B cell (primary cell): Measurements from ENCODE around the gene FARP1. TPM values are rescaled to one million over a fixed set of nuclear protein-coding genes. Genes with fewer than 3 reads are reported as not detected.

Source experiments
- ATAC-seq: fragments of 200-7000 bp; cut with Tn5 transposase; one replicate; pipeline ENCODE4 v1.10.0; 2021; ENCODE audit warnings: low read depth, mild to moderate bottlenecking, moderate number of reproducible peaks, moderate library complexity
- CTCF ChIA-PET: fragments of 350-600 bp; sonication (Branson Sonifier 250); formaldehyde crosslinking; loops from one replicate; lab custom pipeline; 2021; ENCODE audit warnings: antibody characterized with exemption, inconsistent platforms; lab: Charles Lee
- POLR2A ChIA-PET: fragments of 350-600 bp; sonication (Branson Sonifier 250); formaldehyde crosslinking; loops from one replicate; lab custom pipeline; 2021; ENCODE audit warnings: antibody characterized with exemption; lab: Charles Lee
- DNase-seq: peaks from one replicate; pipeline ENCODE4 v3.0.0; 2013
- H2AFZ ChIP-seq: 2 replicates; pipeline ENCODE4 v1.6.1; 2012; ENCODE audit warnings: mild to moderate bottlenecking, low read depth, low read length; ENCODE audit not compliant: insufficient read depth, poor library complexity, severe bottlenecking
- H3K27ac ChIP-seq, 2 donors: 1 replicate in 1 of 2; 2 replicates in 1 of 2; pipeline ENCODE4 v1.5.1; 2012 to 2013; ENCODE audit warnings: low read length in 2 of 2, mild to moderate bottlenecking in 2 of 2, moderate library complexity in 1 of 2
- H3K27me3 ChIP-seq, 4 experiments: fragments of 200-600 bp in 1 of 4; sonication (generic) in 1 of 4; replicated peaks in 1 of 4; 1 replicate in 2 of 4; 2 replicates in 2 of 4; pipeline versions ENCODE4 v1.6.1 to v1.7.0; 2013 to 2016; ENCODE audit warnings: low read length in 3 of 4, mild to moderate bottlenecking in 2 of 4, mixed read lengths in 1 of 4, moderate library complexity in 1 of 4; ENCODE audit not compliant: insufficient read depth in 4 of 4, control insufficient read depth in 3 of 4; ENCODE audit errors: control extremely low read depth in 1 of 4
- H3K36me3 ChIP-seq, 2 experiments: replicated peaks in 1 of 2; 1 replicate in 1 of 2; 2 replicates in 1 of 2; pipeline versions ENCODE4 v1.6.1 to v1.7.1; 2013; ENCODE audit warnings: low read length in 1 of 2; ENCODE audit not compliant: insufficient read depth in 2 of 2, control insufficient read depth in 1 of 2; ENCODE audit errors: control extremely low read depth in 1 of 2, extremely low read depth in 1 of 2
- H3K4me1 ChIP-seq, 2 donors: fragments of 200-600 bp in 1 of 2; sonication (generic) in 1 of 2; 1 replicate in 1 of 2; 2 replicates in 1 of 2; pipeline versions ENCODE4 v1.5.1 to v1.6.1; 2013 to 2017; ENCODE audit warnings: low read length in 2 of 2; ENCODE audit not compliant: control insufficient read depth in 2 of 2, insufficient read depth in 2 of 2
- H3K4me2 ChIP-seq: replicated peaks from 2 replicates; pipeline ENCODE3; 2012; ENCODE audit warnings: mild to moderate bottlenecking, low read depth, low read length; ENCODE audit not compliant: poor library complexity, severe bottlenecking
- H3K4me3 ChIP-seq, 5 experiments: fragments of 200-600 bp in 1 of 5; sonication (generic) in 1 of 5; 1 replicate in 3 of 5; 2 replicates in 2 of 5; pipeline versions ENCODE4 v1.5.1 to v1.7.0; 2011 to 2016; ENCODE audit warnings: low read length in 4 of 5, mild to moderate bottlenecking in 4 of 5, low read depth in 2 of 5, control low read depth in 1 of 5, moderate library complexity in 1 of 5; ENCODE audit not compliant: insufficient read depth in 1 of 5; ENCODE audit errors: control extremely low read depth in 1 of 5, extremely low read depth in 1 of 5
- H3K79me2 ChIP-seq: fragments of 200-600 bp; sonication (generic); one replicate; pipeline ENCODE4 v1.6.0; 2016; ENCODE audit warnings: low read length; ENCODE audit not compliant: control insufficient read depth, insufficient read depth
- H3K9ac ChIP-seq: fragments of 200-600 bp; sonication (generic); 2 replicates; pipeline ENCODE4 v1.6.1; 2017; ENCODE audit warnings: mild to moderate bottlenecking, low read length, moderate library complexity
- H3K9me3 ChIP-seq, 3 donors: one replicate each; pipeline versions ENCODE4 v1.6.1 to v1.7.1; 2013; ENCODE audit warnings: low read length in 2 of 3; ENCODE audit not compliant: control insufficient read depth in 2 of 3, insufficient read depth in 1 of 3; ENCODE audit errors: control extremely low read depth in 1 of 3
- H4K20me1 ChIP-seq: 2 replicates; pipeline ENCODE4 v1.6.0; 2012; ENCODE audit warnings: mild to moderate bottlenecking, low read length; ENCODE audit not compliant: insufficient read depth, control insufficient read depth, poor library complexity, severe bottlenecking
- H3K27ac Mint-ChIP-seq: one replicate; pipeline ENCODE4 v1.8.0; 2021; ENCODE audit warnings: mixed read lengths
- H3K27me3 Mint-ChIP-seq: one replicate; pipeline ENCODE4 v1.8.0; 2021; ENCODE audit warnings: mixed read lengths
- H3K4me1 Mint-ChIP-seq: one replicate; pipeline ENCODE4 v1.8.0; 2021; ENCODE audit warnings: mixed read lengths
- H3K4me3 Mint-ChIP-seq: one replicate; pipeline ENCODE4 v1.8.0; 2021; ENCODE audit warnings: mixed read lengths
- H3K9me3 Mint-ChIP-seq: one replicate; pipeline ENCODE4 v1.8.0; 2022; ENCODE audit warnings: mixed read lengths; ENCODE audit not compliant: insufficient read depth
- CTCF ChIP-seq: fragments of 200-600 bp; IDR thresholded peaks from one replicate; pipeline ENCODE4 v1.8.0; 2022; ENCODE audit warnings: antibody characterized with exemption, mild to moderate bottlenecking
- EZH2 ChIP-seq: IDR thresholded peaks from 2 replicates; pipeline ENCODE4 v1.6.1; 2012; ENCODE audit warnings: borderline replicate concordance, low read depth, mild to moderate bottlenecking, moderate library complexity, low read length; ENCODE audit not compliant: insufficient read depth, poor library complexity, severe bottlenecking
- WGBS: methylation state at CpG from one replicate; pipeline ENCODE4 v1.1.5; 2013; ENCODE audit warnings: missing lambda C conversion rate; ENCODE audit not compliant: insufficient coverage; 5-methylcytosine and 5-hydroxymethylcytosine counted together
- intact Hi-C: fragments of 100-400 bp; cut with micrococcal nuclease; formaldehyde crosslinking; loops from one replicate; pipeline ENCODE4 v1.10.0; 2022
- polyA plus RNA-seq: library from polyadenylated mRNA; depleted of rRNA; stranded (reverse); fragments of >200 nt; gene quantifications from 2 replicates; pipeline ENCODE4 v1.2.3, GENCODE V29; 2012
- total RNA-seq, 2 donors: library from RNA; stranded (reverse); fragments of 120-200 nt in 1 of 2; gene quantifications; 1 replicate in 1 of 2; 2 replicates in 1 of 2; pipeline versions ENCODE4 v1.2.3 to v1.2.4, GENCODE V29; 2013 to 2022

The FARP1 gene
- total and polyA plus RNA-seq, 2 donors (not counting 1 experiment from before 2014, with no cell fraction given), result 0.15 to 1.5 TPM

DNA sequence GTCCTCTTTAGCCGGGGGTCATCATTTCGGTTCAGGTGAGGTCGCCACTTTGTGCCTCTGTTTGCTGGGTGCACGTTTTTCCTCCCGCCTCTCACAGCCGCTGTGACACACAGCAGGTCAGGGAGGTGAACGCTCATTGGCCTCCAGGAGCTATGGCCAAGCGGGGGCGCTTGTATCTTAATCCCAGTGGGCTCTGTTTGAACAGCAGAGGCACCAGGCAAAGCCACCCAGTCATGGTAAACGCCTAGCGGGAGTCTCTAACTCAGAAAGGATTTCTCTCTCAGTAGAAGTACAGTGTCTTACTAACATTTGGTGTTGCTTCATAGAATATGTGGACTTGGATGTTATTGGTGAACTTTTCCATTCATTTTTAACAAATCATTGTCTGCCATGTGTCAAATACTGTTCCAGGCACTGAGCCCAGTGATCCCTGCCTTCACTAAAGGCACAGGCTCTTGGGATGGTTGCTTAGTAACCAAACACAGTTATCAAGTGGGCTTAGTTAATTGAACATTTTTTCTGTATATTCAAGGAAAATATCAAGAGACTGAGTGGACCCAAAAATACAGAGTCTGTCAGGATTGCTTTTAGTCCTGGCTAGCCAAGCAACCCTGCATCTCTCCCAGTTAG lies 247.3 kb downstream of the FARP1 start:
- 93% methylated on average over 9 of the region's 11 CpGs for WGBS
- no peak for ATAC-seq
- H4K20me1 ChIP-seq, result no peaks in the 10 kb centered on the region
- no peak overlapping the region for H2AFZ ChIP-seq
- TF ChIP-seq CTCF (no peak), EZH2 (no peak)
- CTCF ChIA-PET, result no interaction called here
- H3K4me1 ChIP-seq, result no peaks in the 10 kb centered on the region
- Mint-ChIP-seq H3K4me3 (no peak overlapping the region), H3K27ac (no peak overlapping the region), H3K4me1 (no peaks in the 10 kb centered on the region), H3K27me3 (peaks cover 18% of the 10 kb centered on the region), H3K9me3 (no peaks in the 10 kb centered on the region)
- POLR2A ChIA-PET, result no interaction called here
- no peaks in the 10 kb centered on the region for H3K79me2 ChIP-seq
- no peak overlapping the region for H3K27ac ChIP-seq
- no peaks in the 10 kb centered on the region for H3K9me3 ChIP-seq
- H3K27me3 ChIP-seq, result peaks cover 0 to 2% (median 0%) of the 10 kb centered on the region in 4 experiments
- H3K4me3 ChIP-seq, result no peak overlapping the region
- no peak overlapping the region for H3K4me2 ChIP-seq
- intact Hi-C loops, result no loop called here
- no peak overlapping the region for H3K9ac ChIP-seq
- H3K36me3 ChIP-seq, result no peaks in the 10 kb centered on the region
- no peak for DNase-seq

DNA sequence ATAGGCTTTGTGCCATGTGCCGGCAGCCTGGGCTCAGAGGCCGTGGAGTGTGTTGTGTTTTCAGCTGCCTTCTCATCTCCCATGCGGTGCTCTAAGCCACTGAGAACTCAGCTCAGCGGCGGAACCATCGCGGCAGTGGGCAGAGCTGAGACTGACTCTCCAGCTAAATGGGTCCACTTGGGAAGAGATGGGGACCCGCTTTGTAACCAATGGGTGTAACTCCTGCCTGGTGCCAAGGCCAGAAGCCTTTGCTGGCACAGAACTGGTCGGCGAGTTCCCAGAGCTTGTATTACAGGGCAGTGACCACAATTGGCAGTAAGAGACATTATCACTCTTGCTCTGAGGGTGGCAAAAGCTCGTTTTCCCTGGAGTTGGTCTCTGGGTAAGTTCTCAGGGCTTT lies 251.0 kb downstream of the FARP1 start:
- no peaks in the 10 kb centered on the region for H3K4me1 Mint-ChIP-seq
- Histone ChIP-seq H3K9ac (no peak overlapping the region), H3K27ac (no peak overlapping the region), H3K27me3 (peaks cover 0 to 2% (median 0%) of the 10 kb centered on the region in 4 experiments), H2AFZ (no peak overlapping the region), H3K4me3 (no peak overlapping the region), H3K79me2 (no peaks in the 10 kb centered on the region), H3K36me3 (no peaks in the 10 kb centered on the region), H3K4me1 (no peaks in the 10 kb centered on the region), H3K9me3 (no peaks in the 10 kb centered on the region), H3K4me2 (no peak overlapping the region), H4K20me1 (no peaks in the 10 kb centered on the region)
- WGBS, result 92% methylated on average over 10 of the region's 11 CpGs
- no peak overlapping the region for H3K27ac Mint-ChIP-seq
- ATAC-seq (no peak), DNase-seq (no peak)
- ChIA-PET CTCF (no interaction called here), POLR2A (no interaction called here)
- H3K4me3 Mint-ChIP-seq, result no peak overlapping the region
- peaks cover 20% of the 10 kb centered on the region for H3K27me3 Mint-ChIP-seq
- TF ChIP-seq EZH2, result no peak
- TF ChIP-seq CTCF, result no peak
- intact Hi-C loops, result no loop called here
- no peaks in the 10 kb centered on the region for H3K9me3 Mint-ChIP-seq
